AG09319 (cell line): ENCODE results near the gene NDUFS3.
"Not testable (repeated sequence)": the region's sequence is repeated elsewhere in the genome, so short reads cannot be mapped to it uniquely, and the experiment has no call there.

Source experiments
- DNase-seq: peaks from one replicate; pipeline ENCODE4 v3.0.0-alpha.2; 2010; ENCODE audit warnings: low read depth; ENCODE audit errors: extremely low read depth
- TF ChIP-seq, protein P1 (sequence below): IDR thresholded peaks from 2 replicates; pipeline ENCODE4 v1.5.1; 2011; ENCODE audit warnings: low read depth, mild to moderate bottlenecking, inconsistent platforms, low read length, moderate library complexity

NDUFS3 gene

GRCh38 chr11:47551086-47551485, 27.8 kb upstream of the NDUFS3 start:
- TF ChIP-seq, protein P1, sequence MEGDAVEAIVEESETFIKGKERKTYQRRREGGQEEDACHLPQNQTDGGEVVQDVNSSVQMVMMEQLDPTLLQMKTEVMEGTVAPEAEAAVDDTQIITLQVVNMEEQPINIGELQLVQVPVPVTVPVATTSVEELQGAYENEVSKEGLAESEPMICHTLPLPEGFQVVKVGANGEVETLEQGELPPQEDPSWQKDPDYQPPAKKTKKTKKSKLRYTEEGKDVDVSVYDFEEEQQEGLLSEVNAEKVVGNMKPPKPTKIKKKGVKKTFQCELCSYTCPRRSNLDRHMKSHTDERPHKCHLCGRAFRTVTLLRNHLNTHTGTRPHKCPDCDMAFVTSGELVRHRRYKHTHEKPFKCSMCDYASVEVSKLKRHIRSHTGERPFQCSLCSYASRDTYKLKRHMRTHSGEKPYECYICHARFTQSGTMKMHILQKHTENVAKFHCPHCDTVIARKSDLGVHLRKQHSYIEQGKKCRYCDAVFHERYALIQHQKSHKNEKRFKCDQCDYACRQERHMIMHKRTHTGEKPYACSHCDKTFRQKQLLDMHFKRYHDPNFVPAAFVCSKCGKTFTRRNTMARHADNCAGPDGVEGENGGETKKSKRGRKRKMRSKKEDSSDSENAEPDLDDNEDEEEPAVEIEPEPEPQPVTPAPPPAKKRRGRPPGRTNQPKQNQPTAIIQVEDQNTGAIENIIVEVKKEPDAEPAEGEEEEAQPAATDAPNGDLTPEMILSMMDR: peak; percentile 33
- DNase-seq: no peak

DNA sequence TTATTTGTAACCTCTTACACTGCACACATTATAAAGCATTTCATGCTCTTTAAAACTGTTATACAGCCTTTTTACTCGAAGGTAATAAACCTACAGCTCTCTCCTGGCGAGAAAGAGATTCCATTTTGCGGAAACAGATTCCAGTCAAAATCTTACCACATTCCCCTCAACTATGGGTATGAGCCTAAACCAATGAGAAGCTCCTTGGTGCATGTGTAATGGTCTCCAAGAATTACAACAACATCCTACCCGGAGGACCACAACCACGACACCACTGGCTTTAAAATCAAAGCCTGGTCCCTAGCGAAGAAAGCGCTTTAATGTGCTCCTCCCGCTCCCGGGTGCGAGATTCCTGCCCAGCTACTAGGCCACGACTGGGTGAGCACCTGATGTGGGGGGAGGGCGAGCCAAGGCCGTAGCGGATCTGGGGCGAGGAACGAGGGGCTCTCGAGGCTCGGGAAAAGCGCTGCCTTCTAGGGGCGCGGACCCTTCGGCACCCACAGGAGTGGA, 26.8 kb upstream of the NDUFS3 start:
- no peak for DNase-seq
- TF ChIP-seq, protein P1: no peak

DNA sequence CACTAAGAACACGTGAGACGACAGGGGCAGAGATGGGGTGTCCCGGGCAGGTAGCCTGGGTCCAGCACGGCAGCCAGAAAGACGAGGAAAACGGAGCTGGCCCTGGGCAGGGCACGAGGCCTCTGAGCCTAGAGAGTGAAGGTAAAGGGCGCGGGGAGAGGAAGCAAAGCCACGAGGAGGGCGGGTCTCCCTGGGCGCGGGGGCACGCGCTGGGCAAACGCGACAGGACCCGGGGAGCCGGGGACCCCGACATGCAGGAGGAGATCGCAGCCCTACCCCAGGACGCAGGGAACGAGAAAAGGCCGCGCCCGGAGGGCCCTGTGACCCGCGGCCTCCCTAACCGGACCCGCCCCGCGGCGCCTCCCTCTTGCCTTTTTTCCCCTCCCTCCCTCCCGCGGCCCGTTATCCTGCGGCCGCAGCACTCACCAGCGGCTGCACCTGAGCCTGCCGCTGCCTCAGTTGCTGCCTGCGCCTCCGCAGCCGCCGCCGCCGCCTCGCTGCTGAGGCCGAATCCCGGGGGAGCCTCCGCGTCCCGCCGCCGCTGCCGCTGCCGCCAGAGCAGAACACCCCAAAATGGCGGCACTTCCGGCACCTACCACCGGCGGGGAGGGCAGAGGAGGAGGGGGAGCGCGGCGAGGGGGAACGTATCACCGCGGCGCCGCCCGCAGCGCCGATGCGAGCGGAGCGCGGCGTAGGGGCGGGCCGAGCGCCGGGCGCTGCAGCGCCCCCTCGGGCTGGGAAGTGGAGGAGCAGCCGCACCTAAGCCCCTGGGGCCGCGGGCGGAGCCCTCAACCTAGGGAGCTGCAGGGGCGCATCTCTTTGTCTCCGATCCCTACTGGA, 26.1 kb upstream of the NDUFS3 start, which contains the start of gene CELF1:
CELF1 (minus strand) TSS at position 567 of the 840 bp plus-strand sequence. CDS start 53,609 bp downstream, outside the sequence.
- TF ChIP-seq, protein P1: peak; percentile 52
- DNase-seq: peak; percentile 77

DNA sequence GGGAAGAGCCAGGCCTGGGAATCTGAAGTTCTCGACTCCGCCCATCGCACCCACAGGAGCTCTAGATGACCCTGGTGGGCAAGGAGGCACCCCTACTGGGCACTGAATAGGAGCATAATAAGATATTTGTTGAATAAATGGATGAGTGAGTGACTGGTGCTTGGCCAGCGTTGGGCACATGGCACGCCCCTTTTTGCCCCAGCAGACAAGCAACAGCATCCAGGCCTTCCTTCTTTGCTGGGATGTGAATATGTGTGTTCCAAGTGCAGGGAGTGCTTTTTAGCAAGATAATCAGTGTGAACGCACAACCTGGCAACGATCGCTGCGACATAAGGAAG, 25.5 kb upstream of the NDUFS3 start:
- no peak for DNase-seq
- TF ChIP-seq, protein P1: no peak

DNA sequence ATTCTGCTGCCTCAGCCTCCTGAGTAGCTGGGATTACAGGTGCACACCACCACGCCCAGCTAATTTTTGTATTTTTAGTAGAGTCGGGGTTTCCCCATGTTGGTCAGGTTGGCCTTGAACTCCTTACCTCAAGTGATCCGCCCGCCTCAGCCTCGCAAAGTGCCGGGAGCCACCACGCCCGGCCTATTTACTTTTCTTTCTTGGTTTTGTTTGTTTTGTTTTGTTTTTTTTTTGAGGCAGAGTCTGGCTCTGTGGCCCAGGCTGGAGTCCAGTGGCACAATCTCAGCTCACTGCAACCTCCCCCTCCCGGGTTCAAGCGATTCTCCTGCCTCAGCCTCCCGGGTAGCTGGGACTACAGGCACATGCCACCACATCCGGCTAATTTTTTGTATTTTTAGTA, 21.9 kb upstream of the NDUFS3 start:
- not testable (repeated sequence) for DNase-seq

DNA sequence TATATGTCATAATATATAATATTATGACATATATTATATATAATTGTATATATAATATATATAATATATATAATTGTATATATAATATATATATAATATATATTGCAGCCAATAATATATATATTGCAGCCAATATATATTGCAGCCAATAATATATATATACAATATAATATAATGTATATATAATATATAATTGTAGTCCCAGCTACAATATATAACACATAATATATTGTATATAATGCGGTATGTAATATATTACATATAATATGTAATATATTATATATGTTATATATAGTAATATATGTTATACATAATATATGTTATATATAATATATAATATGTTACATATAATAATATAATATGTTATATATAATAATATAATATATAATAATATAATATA, 20.2 kb upstream of the NDUFS3 start:
- DNase-seq: no peak

GRCh38 chr11:47560426-47560825, 18.4 kb upstream of the NDUFS3 start:
- DNase-seq: no peak

More for the DNA sequence above, 20.2 kb upstream of the NDUFS3 start:
- TF ChIP-seq, protein P1: no peak

GRCh38 chr11:47562393-47562792, 16.5 kb upstream of the NDUFS3 start:
- not testable (repeated sequence) for DNase-seq

More at GRCh38 chr11:47560426-47560825, 18.4 kb upstream of the NDUFS3 start:
- TF ChIP-seq, protein P1: no peak

- DNase-seq: not testable (repeated sequence)
Observed at GRCh38 chr11:47564366-47564765, 14.5 kb upstream of the NDUFS3 start.
